IgD-negative memory B cell (primary cell): ENCODE results near the gene CFAP99. TPM values are rescaled to one million over a fixed set of nuclear protein-coding genes. Genes with fewer than 3 reads are reported as not detected.

Source experiments
- H3K27ac Mint-ChIP-seq, 3 donors: one replicate each; pipeline ENCODE4 v1.8.0; 2020 to 2022; ENCODE audit warnings: mild to moderate bottlenecking in 3 of 3, mixed read lengths in 3 of 3, moderate library complexity in 1 of 3
- H3K27me3 Mint-ChIP-seq: one replicate; pipeline ENCODE4 v1.8.0; 2021; ENCODE audit warnings: mixed read lengths
- H3K36me3 Mint-ChIP-seq: one replicate; pipeline ENCODE4 v1.8.0; 2020; ENCODE audit warnings: mild to moderate bottlenecking, mixed read lengths
- H3K4me1 Mint-ChIP-seq, 3 donors: one replicate each; pipeline ENCODE4 v1.8.0; 2020 to 2022; ENCODE audit warnings: mixed read lengths in 3 of 3, mild to moderate bottlenecking in 1 of 3
- H3K4me3 Mint-ChIP-seq, 4 donors: one replicate each; pipeline ENCODE4 v1.8.0; 2020 to 2022; ENCODE audit warnings: mild to moderate bottlenecking in 4 of 4, mixed read lengths in 4 of 4, moderate library complexity in 3 of 4
- H3K9me3 Mint-ChIP-seq, 3 donors: one replicate each; pipeline ENCODE4 v1.8.0; 2020 to 2021; ENCODE audit warnings: mixed read lengths in 3 of 3, mild to moderate bottlenecking in 1 of 3
- polyA plus RNA-seq: library from polyadenylated mRNA; unstranded; fragments of 300-500 nt; fragmentation: Illumina TruSeq; gene quantifications from one replicate; pipeline ENCODE4 v1.2.3, GENCODE V29; 2021

CFAP99 gene
- polyA plus RNA-seq, 1 donor from 2014 or later: not detected

DNA sequence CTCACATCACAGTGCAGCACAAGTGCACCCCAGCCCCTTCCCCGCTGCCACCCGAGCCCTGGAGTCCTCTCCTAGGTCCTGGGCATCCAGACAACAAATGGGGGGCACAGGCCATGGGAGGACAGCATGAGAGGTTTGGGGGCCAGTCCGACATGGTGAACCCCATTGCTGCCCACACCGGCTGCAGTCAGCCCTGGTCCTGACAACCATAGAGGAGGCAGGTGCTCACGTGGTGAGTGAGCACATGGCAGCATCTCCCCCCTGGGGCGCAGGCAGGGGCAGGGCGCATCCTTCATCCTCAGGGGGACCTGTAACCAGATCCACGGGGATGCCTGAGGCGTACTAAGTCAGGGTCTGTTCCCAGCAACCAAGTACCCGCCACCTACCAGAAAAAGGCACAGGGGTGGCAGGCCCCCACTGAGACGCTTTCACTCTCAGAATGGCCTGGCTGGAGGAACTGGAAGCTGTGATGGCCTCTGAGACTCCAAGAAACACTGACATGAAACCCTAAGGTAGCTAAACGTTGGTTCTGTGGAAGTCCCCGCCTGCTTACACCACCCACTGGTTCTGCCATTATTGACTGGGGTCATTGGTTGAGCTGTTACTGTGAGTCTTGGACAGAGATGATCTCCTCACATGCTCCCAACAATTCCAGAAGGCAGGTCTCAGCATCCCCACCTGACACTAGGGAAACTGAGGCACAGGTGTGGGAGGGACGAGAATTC, 6.8 kb upstream of the CFAP99 start:
- peaks cover 14 to 33% (median 25%) of the 10 kb centered on the region in 3 donors for H3K4me1 Mint-ChIP-seq
- H3K27ac Mint-ChIP-seq: peak overlapping the region in 2 of 3 donors; percentile 34 to 78

GRCh38 chr4:2412534-2412884, 6.2 kb upstream of the CFAP99 start:
- Mint-ChIP-seq H3K36me3 (no peaks in the 10 kb centered on the region), H3K27me3 (peaks cover 35% of the 10 kb centered on the region), H3K4me1 (peaks cover 14 to 33% (median 25%) of the 10 kb centered on the region in 3 donors), H3K4me3 (peak overlapping the region; percentile 75 to 87 (median 84)), H3K9me3 (no peaks in the 10 kb centered on the region), H3K27ac (peak overlapping the region; percentile 52 to 87 (median 79))

More for the DNA sequence above, 6.8 kb upstream of the CFAP99 start:
- Mint-ChIP-seq H3K4me3 (peak overlapping the region in 2 of 4 donors; percentile 68 to 87), H3K9me3 (no peaks in the 10 kb centered on the region), H3K27me3 (peaks cover 34% of the 10 kb centered on the region), H3K36me3 (no peaks in the 10 kb centered on the region)

DNA sequence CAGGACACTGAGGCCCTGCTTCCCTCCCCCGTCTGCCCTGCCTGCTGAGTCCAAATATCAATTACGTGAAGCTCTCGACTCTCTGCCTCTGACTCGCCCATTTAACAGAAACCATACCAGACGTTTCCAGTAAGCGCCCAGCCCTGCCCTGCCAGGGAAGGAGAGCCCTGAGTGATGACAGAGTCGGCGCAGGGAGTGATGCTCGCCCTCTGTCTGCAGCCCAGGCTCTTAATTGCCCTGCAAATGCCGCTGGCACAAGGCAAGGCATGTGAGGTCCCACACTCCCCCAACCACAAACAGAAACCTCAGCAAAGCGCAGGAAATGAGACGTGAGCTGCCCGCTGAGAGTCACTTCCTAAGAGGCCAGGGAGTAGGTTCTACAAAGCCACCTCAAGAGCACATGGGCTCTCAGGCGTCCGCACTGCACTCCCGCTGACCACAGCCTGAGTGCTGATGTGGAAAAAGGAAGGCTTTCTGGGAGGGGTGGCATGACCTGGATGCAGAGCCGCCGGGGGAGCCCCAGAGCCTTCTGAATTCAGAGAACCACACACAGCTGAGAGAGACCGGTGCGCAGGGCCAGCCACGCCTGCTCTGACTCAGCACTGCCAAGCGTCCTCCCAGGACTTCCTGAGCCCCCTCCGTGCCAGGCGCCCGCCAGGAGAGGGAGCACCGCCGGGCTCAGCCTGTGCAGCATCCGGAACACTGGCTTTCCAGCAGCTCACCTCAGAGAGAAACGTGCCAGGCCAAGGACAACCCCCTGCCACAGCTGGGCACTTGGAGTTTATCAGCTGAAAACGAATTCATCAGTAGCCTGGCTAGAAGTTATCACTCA, 5.7 kb upstream of the CFAP99 start:
- Mint-ChIP-seq H3K9me3 (no peaks in the 10 kb centered on the region), H3K4me3 (peak overlapping the region; percentile 75 to 87 (median 84)), H3K27ac (peak overlapping the region; percentile 52 to 87 (median 79)), H3K27me3 (peaks cover 39% of the 10 kb centered on the region), H3K4me1 (peaks cover 14 to 33% (median 25%) of the 10 kb centered on the region in 3 donors), H3K36me3 (no peaks in the 10 kb centered on the region)

- Mint-ChIP-seq H3K36me3 (no peaks in the 10 kb centered on the region), H3K27ac (peak overlapping the region in 2 of 3 donors; percentile 52 to 79), H3K9me3 (no peaks in the 10 kb centered on the region), H3K4me1 (peaks cover 15 to 34% (median 25%) of the 10 kb centered on the region in 3 donors), H3K27me3 (peaks cover 39% of the 10 kb centered on the region), H3K4me3 (peak overlapping the region in 3 of 4 donors; percentile 51 to 82 (median 52))
These were observed 4.7 kb upstream of the CFAP99 start for GRCh38 chr4:2413821-2414610.

DNA sequence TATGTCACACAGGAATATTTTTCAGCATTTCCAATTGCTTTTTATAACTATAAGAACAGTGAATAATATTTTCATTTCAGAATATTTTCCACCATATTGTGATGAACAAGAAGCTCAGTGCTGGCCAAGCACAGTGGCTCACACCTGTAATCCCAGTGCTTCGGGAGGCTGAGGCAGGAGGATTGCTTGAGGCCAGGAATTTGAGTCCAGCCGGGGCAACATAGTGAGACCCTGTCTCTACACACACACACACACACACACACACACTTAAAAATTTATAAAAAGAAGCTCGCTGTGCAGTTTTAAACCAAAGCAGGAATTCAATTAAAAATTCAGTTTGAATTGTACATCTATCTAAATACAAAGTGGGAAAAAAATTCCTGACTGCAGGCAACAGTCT, 3.5 kb upstream of the CFAP99 start:
- H3K4me1 Mint-ChIP-seq: peaks cover 26 to 43% (median 36%) of the 10 kb centered on the region in 3 donors
- peaks cover 46% of the 10 kb centered on the region for H3K27me3 Mint-ChIP-seq
- H3K4me3 Mint-ChIP-seq: peak overlapping the region in 1 of 4 donors; percentile 82
- H3K36me3 Mint-ChIP-seq: no peaks in the 10 kb centered on the region
- peak overlapping the region in 1 of 3 donors; percentile 82 for H3K27ac Mint-ChIP-seq
- no peaks in the 10 kb centered on the region for H3K9me3 Mint-ChIP-seq

GRCh38 chr4:2415881-2416563, 2.7 kb upstream of the CFAP99 start:
- Mint-ChIP-seq H3K27ac (peak overlapping the region in 1 of 3 donors; percentile 82), H3K9me3 (no peaks in the 10 kb centered on the region), H3K27me3 (peaks cover 50% of the 10 kb centered on the region), H3K4me1 (peaks cover 28 to 40% (median 36%) of the 10 kb centered on the region in 3 donors), H3K36me3 (no peaks in the 10 kb centered on the region), H3K4me3 (peak overlapping the region; percentile 41 to 82 (median 58))

- Mint-ChIP-seq H3K27me3 (peaks cover 51% of the 10 kb centered on the region), H3K4me1 (peaks cover 28 to 38% (median 36%) of the 10 kb centered on the region in 3 donors), H3K4me3 (peak overlapping the region; percentile 41 to 75 (median 58))
These were observed 2.1 kb upstream of the CFAP99 start for GRCh38 chr4:2416564-2417225.

GRCh38 chr4:2417226-2417764, 1.5 kb upstream of the CFAP99 start:
- H3K27me3 Mint-ChIP-seq: peaks cover 53% of the 10 kb centered on the region
- peak overlapping the region in 1 of 3 donors; percentile 74 for H3K27ac Mint-ChIP-seq
- peak overlapping the region; percentile 56 to 93 (median 88) for H3K4me3 Mint-ChIP-seq
- no peaks in the 10 kb centered on the region for H3K36me3 Mint-ChIP-seq
- H3K4me1 Mint-ChIP-seq: peaks cover 28 to 41% (median 38%) of the 10 kb centered on the region in 3 donors
- H3K9me3 Mint-ChIP-seq: no peaks in the 10 kb centered on the region

More at GRCh38 chr4:2416564-2417225, 2.1 kb upstream of the CFAP99 start:
- no peaks in the 10 kb centered on the region for H3K9me3 Mint-ChIP-seq
- H3K27ac Mint-ChIP-seq: peak overlapping the region in 2 of 3 donors; percentile 23 to 82
- H3K36me3 Mint-ChIP-seq: no peaks in the 10 kb centered on the region

- Mint-ChIP-seq H3K36me3 (no peaks in the 10 kb centered on the region), H3K27me3 (peaks cover 48% of the 10 kb centered on the region), H3K9me3 (no peaks in the 10 kb centered on the region), H3K4me3 (peak within 1 kb of the TSS; percentile 72 to 93 (median 88)), H3K4me1 (peaks cover 21 to 34% (median 31%) of the 10 kb centered on the region in 3 donors), H3K27ac (peak within 1 kb of the TSS; percentile 82 to 98 (median 96))
These were observed 748 bp upstream of the CFAP99 start, which contains the start of gene ZFYVE28 for GRCh38 chr4:2417765-2418649. Gene ZFYVE28, minus strand, starts transcription at chr4:2418645. Its CDS starts 322 bp downstream, at chr4:2418323.

GRCh38 chr4:2419814-2420213, 1.1 kb downstream of the CFAP99 start:
- Mint-ChIP-seq H3K27me3 (peaks cover 41% of the 10 kb centered on the region), H3K36me3 (no peaks in the 10 kb centered on the region), H3K27ac (peak overlapping the region; percentile 37 to 82 (median 77)), H3K4me3 (peak overlapping the region; percentile 14 to 92 (median 62)), H3K9me3 (no peaks in the 10 kb centered on the region), H3K4me1 (peaks cover 19 to 25% (median 19%) of the 10 kb centered on the region in 3 donors)

DNA sequence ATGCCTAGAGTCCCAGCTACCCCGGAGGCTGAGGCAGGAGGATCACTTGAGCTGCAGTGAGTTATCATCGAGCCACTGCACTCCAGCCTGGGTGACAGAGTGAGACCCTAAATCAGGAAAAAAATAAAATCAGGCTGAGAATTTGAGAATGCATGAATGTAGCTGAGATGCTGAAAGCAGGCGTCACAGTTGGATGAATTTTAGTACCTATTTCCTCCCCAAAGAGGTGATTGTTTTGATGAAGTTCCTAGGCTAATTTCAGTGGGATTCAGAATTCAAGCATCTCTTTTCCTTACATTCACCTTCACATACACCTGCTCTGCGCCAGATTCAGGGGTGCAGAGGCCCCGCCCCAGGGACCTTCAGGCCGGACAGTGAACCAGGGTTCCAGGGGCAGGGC, 3.2 kb downstream of the CFAP99 start:
- Mint-ChIP-seq H3K9me3 (no peaks in the 10 kb centered on the region), H3K4me1 (peaks cover 13 to 16% (median 15%) of the 10 kb centered on the region in 3 donors), H3K27ac (peak overlapping the region in 2 of 3 donors; percentile 59 to 74), H3K4me3 (peak overlapping the region in 2 of 4 donors; percentile 35 to 37), H3K27me3 (peaks cover 24% of the 10 kb centered on the region), H3K36me3 (no peaks in the 10 kb centered on the region)

DNA sequence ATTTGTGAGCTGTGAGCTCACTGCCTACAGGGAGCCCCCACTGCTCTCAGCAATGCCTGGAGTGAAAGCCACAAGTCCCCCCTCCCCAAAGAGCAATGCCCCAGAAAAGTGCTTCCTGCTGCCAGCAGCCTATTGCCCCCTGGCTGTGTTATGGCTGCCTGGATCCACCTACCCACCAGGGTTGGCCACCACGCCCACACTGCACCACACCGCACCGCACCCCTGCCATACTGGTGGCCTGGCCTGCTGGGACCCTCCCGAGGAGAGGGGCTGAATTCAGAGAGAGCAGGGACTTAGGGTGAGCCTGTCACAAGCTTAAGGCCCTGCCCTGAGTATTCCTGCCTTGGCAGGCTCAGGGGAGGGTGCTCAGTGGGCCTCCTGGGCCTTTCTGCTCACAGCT, 4.3 kb downstream of the CFAP99 start:
- no peaks in the 10 kb centered on the region for H3K9me3 Mint-ChIP-seq
- peaks cover 13 to 16% (median 15%) of the 10 kb centered on the region in 3 donors for H3K4me1 Mint-ChIP-seq
- no peak overlapping the region for H3K27ac Mint-ChIP-seq
- H3K4me3 Mint-ChIP-seq: no peak overlapping the region
- no peaks in the 10 kb centered on the region for H3K36me3 Mint-ChIP-seq
- peaks cover 19% of the 10 kb centered on the region for H3K27me3 Mint-ChIP-seq
